HG03442 (cell line): ENCODE data around the gene TTC34.
"Not testable (repeated sequence)": the region's sequence is repeated elsewhere in the genome, so short reads cannot be mapped to it uniquely, and the experiment has no call there.

Experiments
- ATAC-seq: cut with Tn5 transposase; IDR thresholded peaks from one replicate; pipeline ENCODE4 v1.9.1; 2021; ENCODE audit warnings: mild to moderate bottlenecking, moderate library complexity; ENCODE audit not compliant: unreplicated experiment

Gene TTC34

DNA sequence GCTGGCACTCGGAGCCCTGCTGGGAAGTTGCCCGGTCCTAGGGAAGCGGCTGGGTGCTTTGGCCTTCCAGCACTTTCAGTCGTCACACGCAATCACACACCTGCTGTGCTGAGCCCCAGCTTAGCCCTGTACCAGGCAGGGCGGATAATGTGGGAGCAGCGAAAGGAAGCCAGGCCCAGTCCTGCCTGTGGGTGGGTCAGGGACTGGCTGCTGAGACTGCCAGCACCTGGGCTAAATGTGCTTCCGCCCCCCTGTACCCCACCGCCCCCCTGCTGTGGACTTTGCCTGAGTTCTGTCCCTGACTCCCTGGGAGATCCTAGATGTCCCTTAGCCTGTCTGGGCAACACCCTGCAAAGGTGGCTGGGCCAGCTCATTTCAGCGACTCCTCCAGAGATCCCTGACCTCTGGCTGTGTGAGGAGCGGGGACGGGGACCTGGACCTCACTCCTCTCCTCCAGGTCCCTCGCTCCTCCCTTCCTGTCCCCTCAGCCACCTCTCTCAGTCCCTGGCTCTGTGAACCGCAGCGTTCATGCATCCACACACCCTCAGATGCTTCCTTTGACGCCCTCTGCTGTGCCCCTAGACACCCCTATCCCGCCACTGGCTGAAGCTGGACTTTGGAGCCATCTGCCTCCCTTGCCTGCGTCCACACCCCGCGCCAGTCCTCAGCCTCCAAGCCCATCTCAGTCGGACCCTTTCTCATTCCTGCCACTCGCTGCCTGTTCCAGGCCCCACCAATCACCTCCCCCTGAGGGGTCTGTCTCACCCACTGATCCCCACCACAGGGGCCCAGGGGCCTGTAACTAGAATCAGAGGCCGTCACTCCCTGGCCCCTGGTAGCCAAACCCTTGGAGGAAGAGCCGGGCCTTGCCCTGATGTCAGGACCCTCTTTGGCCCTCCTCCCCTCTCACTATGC lies 170.1 kb downstream of the TTC34 start:
- no peak for ATAC-seq

GRCh38 chr1:2630498-2631135 lies 170.9 kb downstream of the TTC34 start:
- ATAC-seq: no peak

- ATAC-seq: no peak
Measured at GRCh38 chr1:2629627-2630497, 171.6 kb downstream of the TTC34 start.

DNA sequence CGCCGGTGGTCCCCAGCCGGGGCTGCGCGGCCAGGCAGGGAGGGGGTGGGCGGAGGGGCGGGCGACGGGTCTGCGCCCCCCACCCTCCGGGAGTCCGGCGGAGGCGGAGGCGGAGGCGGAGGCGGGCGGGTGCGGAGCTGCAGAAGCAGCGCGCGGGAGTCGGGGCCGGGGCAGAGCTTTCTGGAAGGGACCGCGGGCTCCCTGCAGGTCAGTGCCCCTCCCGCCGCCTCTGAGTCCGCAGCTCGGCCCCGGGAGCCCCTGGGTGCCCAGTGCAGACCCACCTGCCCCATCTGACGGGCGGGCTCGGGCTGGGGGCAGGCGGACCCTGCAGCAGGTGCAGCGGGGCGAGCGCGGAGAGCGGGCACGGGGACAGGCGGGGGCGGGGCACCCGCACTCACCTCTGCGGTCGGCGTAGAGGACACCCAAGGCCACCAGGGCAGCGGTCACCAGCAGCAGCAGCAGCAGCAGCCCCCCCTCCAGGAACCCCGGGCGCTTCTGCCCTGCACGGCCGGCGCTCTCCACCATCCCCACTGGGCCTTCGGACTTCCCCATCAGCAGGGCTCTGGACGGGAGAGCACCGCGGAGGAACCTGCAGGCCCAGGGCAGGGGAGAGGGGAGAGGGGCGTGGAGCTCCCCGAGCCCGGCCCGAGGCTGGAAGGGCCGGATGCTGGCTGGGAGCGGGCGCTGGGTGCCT lies 172.4 kb downstream of the TTC34 start:
- no peak for ATAC-seq

DNA sequence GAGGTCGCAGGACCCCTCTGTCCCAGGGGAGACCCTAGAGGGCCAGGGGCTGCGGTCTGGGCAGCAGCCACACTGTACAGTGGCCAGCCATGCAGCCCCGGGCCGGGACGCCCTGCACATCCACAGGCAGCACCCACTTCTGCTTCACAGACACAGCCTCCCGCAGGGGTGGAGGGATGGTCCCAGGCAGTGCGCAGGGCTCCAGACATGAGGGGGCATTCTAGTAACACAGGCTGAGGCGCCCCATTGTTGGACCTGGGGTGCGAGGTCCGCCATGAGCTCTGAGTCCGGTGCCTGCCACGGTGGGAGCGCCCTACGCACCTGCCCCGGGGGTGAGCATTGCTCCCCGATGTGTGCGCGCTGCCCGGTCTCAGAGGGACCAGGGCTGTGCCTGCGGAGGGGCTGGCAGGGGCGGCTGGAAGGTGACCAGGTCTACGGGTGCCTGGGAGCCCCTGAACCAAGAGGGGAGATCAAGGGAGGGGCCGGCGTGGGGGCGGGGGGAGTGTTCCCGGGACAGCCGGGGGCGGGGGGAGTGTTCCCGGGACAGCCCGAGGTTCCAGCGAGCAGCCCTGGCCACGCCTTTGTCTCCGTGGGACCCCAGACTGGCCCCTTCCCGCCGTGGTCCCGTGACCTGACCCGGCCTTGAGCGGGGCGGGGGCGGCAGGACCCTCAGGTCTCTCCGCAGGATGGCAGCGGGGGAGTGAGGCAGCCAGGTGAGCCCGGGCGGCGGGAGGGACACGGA lies 173.1 kb downstream of the TTC34 start:
- no peak for ATAC-seq

GRCh38 chr1:2627746-2628145 lies 173.7 kb downstream of the TTC34 start:
- no peak for ATAC-seq

DNA sequence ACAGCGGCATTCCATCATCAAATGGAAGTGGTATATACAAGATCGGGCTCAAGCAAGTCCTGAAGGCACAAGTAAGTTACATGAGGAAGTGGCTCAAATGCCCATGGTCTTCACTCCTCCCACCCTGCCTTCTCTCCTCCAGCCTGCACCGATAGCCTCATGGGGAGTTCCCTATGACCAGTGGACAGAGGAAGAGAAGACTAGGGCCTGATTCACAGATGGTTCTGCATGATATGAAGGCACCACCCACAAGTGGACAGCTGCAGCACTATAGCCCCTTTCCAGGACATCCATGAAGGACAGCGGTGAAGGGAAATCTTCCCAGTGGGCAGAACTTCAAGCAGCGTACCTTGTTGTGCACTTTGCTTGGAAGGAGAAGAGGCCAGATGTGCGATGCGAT lies 175.7 kb downstream of the TTC34 start:
- not testable (repeated sequence) for ATAC-seq

DNA sequence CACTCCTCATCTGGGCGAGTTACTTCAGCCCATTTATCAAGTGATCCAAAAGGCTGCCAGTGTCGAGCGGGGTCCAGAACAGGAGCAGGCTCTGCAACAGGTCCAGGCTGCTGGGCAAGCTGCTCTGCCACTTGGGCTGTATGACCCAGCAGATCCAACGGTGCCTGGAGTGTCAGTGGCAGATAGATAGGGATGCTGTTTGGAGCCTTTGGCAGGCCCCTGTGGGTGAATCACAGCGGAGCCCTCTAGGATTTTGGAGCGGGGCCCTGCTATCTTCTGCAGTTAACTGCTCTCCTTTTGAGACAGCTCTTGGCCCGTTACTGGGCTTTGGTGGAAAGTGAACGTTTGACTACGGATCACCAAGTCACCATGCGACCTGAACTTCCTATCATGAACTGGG lies 176.2 kb downstream of the TTC34 start:
- no peak for ATAC-seq

DNA sequence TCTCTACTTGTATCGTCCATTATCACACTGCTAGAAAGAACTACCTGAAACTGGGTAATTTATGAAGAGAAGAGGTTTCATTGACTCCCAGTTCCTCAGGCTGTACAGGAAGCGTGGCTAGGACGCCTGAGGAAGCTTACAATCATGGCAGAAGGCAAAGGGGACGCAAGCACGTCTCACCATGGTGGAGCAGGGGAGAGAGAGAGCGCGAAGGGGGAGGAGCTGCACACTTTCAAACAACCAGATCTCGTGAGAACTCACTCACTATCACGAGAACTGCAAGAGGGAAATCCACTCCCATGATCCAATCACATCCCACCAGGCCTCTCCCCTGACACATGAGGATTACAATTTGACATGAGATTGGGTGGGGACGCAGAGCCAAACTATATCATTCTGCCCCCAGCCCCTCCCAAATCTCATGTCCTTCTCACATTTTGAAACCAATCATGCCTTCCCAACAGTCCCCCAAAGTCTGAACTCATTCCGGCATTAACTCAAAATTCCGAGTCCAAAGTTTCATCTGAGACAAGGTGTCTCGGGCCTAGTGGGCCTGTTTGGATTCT lies 176.7 kb downstream of the TTC34 start:
- ATAC-seq: no peak

DNA sequence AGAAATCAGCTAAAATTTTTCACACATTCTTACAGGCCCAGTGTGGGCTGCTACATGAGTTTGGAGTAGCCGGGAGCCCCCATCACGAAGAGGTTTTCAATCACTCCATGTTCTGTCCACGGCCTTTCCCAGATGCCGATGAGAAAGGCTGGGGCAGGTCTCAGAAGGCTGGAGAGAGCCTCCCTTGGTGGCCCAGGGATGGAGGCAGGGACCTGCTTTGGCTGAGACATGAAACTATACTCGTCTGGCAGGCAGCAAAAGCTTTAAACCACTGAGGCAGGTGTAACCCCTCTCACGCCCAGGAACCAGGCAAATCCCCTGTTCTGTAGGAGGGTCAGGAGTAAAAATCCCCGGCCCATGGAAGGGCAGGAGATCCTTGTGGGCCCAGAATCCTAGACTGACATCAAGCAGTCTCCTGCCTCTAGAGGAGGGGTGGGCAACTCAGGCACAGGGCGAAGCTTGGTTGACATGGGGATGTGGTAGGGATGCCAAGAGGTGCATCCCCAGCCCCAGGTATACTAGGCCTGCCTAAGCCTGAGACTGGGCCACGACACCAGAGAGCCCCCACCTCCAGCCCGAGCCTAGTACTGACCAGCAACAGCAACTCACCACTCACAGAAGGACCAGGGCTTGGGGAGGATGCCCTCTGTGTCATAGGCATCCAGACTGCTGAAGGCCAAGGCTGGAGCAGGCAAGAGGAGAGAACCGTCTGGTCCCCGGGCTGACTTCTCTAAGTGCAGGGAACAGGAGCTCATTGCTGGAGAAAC lies 177.7 kb downstream of the TTC34 start:
- ATAC-seq: no peak

GRCh38 chr1:2617971-2618470 lies 183.5 kb downstream of the TTC34 start:
- no peak for ATAC-seq

DNA sequence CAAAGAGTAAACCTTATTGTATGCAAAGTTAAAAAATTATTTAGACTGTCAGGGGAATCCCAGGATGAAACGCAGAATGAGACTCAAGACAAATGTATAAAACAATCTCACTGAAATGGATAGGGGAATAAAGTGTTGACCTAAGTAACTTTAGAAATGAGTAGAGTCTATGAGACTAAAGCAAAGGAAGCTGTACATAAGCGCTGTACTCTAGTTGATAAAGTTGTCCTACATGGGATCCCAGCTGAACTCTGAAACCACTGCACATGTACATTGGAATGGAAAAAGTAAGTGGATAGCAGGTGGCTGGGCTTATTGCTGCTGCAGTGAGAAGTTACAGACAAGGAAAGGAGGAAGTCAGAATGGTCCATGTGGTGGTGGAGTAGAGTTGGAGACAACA lies 187.3 kb downstream of the TTC34 start:
- no peak for ATAC-seq

DNA sequence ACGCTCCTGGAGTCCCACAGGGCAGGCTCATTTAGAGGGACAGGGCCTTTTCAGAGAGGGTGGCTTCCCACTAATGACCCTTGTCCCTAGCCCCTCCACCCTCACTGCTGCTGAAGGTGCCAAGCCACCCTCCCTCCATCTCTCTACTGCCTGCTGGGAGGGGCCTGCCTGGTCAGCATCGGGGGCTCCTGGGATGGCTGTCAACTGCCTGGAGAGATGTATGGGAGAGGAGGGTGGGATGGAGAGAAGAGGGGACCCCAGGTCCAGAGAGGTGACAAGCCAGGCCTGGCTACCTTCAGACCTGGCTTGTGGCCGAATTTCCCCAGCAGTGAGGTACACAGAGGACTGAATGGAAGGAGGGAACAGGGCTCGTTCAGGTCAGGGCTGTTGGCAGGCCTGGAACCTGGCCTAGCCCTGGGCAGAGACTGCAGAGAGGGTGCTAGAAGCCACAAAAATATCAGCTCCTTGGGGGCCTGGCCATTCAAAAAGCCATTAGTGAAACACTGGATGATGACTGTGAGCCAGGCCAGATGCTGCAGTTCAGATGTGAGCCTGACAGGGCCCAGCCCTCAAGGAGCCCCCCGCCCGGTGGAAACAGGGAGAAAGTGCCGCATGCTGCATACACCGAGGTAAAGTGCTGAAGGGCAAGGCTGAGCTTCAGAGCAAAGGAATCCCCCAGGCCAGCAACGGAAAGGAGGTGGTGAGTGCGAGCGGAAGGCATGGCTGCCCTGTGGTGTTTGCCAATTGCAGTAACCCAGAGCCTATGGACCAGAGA lies 188.7 kb downstream of the TTC34 start:
- no peak for ATAC-seq

- no peak for ATAC-seq
Measured at GRCh38 chr1:2611621-2612437, 189.7 kb downstream of the TTC34 start.

- ATAC-seq: no peak
Measured at GRCh38 chr1:2611031-2611501, 190.4 kb downstream of the TTC34 start.

GRCh38 chr1:2610036-2610959 lies 191.2 kb downstream of the TTC34 start:
- no peak for ATAC-seq
